HL-60 (cell line): ENCODE results near the gene RNF187.

ENCODE experiments used
- DNase-seq, 2 experiments: peaks; one replicate each; pipeline ENCODE4 v3.0.0-alpha.2; 2010 to 2020; ENCODE audit warnings: low read depth in 1 of 2, low spot score in 1 of 2
- H3K27ac ChIP-seq: fragments of 250-450 bp; sonication (Bioruptor Pico); replicated peaks from 2 replicates; pipeline ENCODE4 v1.5.1; 2020; ENCODE audit warnings: mild to moderate bottlenecking, moderate library complexity
- H3K27me3 ChIP-seq: fragments of 250-450 bp; sonication (Bioruptor Pico); 2 replicates; pipeline ENCODE4 v1.5.1; 2021; ENCODE audit warnings: mild to moderate bottlenecking, moderate library complexity; ENCODE audit not compliant: insufficient read depth, poor library complexity, severe bottlenecking
- H3K4me3 ChIP-seq: replicated peaks from 2 replicates; pipeline ENCODE4 v1.5.1; 2011; ENCODE audit warnings: mild to moderate bottlenecking, control low read depth, low read length; ENCODE audit not compliant: insufficient read depth
- GABPA ChIP-seq: IDR thresholded peaks from 2 replicates; pipeline ENCODE4 v1.6.1; 2012; ENCODE audit warnings: low read depth
- POLR2AphosphoS5 ChIP-seq: IDR thresholded peaks from 2 replicates; pipeline ENCODE4 v1.6.1; 2012; ENCODE audit warnings: low read depth
- SPI1 ChIP-seq: IDR thresholded peaks from 2 replicates; pipeline ENCODE4 v1.6.1; 2012; ENCODE audit warnings: low read depth, mild to moderate bottlenecking, borderline replicate concordance
- TF ChIP-seq, protein P1 (sequence below): IDR thresholded peaks from one replicate; pipeline ENCODE4 v1.5.1; 2011; ENCODE audit warnings: low read length, control low read depth, inconsistent platforms; ENCODE audit not compliant: insufficient read depth
- TF ChIP-seq, protein P2 (sequence below): IDR thresholded peaks from 2 replicates; pipeline ENCODE4 v1.6.1; 2012; ENCODE audit warnings: low read depth; ENCODE audit not compliant: insufficient replicate concordance

The RNF187 gene

DNA sequence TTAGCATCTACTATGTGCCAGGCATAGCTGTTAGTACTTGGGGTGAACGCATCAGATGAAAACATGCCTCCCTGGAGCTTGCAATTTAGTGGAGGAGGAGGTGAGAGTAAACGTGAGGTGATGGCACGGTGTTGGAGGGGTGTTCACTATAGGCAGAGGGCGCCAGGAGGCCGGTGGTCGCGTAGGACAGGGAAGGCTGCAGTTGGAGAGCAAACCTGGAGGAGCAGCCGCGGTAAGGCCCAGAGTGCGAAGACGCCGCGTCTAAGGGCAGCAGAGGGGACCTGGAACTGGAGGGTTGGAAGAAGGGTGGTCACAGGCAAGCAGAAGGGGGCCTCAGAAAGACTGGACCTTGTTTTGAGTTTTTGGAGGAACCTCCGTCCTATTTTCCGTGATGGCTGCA lies 40.3 kb upstream of the RNF187 start:
- Histone ChIP-seq H3K27me3 (peaks cover 43% of the 10 kb centered on the region), H3K4me3 (no peak overlapping the region), H3K27ac (no peak overlapping the region)
- no peak for TF ChIP-seq GABPA
- no peak for TF ChIP-seq POLR2AphosphoS5
- TF ChIP-seq, protein P1, sequence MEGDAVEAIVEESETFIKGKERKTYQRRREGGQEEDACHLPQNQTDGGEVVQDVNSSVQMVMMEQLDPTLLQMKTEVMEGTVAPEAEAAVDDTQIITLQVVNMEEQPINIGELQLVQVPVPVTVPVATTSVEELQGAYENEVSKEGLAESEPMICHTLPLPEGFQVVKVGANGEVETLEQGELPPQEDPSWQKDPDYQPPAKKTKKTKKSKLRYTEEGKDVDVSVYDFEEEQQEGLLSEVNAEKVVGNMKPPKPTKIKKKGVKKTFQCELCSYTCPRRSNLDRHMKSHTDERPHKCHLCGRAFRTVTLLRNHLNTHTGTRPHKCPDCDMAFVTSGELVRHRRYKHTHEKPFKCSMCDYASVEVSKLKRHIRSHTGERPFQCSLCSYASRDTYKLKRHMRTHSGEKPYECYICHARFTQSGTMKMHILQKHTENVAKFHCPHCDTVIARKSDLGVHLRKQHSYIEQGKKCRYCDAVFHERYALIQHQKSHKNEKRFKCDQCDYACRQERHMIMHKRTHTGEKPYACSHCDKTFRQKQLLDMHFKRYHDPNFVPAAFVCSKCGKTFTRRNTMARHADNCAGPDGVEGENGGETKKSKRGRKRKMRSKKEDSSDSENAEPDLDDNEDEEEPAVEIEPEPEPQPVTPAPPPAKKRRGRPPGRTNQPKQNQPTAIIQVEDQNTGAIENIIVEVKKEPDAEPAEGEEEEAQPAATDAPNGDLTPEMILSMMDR = no peak
- TF ChIP-seq, protein P2, sequence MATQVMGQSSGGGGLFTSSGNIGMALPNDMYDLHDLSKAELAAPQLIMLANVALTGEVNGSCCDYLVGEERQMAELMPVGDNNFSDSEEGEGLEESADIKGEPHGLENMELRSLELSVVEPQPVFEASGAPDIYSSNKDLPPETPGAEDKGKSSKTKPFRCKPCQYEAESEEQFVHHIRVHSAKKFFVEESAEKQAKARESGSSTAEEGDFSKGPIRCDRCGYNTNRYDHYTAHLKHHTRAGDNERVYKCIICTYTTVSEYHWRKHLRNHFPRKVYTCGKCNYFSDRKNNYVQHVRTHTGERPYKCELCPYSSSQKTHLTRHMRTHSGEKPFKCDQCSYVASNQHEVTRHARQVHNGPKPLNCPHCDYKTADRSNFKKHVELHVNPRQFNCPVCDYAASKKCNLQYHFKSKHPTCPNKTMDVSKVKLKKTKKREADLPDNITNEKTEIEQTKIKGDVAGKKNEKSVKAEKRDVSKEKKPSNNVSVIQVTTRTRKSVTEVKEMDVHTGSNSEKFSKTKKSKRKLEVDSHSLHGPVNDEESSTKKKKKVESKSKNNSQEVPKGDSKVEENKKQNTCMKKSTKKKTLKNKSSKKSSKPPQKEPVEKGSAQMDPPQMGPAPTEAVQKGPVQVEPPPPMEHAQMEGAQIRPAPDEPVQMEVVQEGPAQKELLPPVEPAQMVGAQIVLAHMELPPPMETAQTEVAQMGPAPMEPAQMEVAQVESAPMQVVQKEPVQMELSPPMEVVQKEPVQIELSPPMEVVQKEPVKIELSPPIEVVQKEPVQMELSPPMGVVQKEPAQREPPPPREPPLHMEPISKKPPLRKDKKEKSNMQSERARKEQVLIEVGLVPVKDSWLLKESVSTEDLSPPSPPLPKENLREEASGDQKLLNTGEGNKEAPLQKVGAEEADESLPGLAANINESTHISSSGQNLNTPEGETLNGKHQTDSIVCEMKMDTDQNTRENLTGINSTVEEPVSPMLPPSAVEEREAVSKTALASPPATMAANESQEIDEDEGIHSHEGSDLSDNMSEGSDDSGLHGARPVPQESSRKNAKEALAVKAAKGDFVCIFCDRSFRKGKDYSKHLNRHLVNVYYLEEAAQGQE = no peak
- TF ChIP-seq SPI1 = no peak
- DNase-seq = no peak

- Histone ChIP-seq H3K27me3 (peaks cover 37% of the 10 kb centered on the region), H3K4me3 (no peak overlapping the region), H3K27ac (no peak overlapping the region)
- DNase-seq = no peak
- no peak for TF ChIP-seq POLR2AphosphoS5
- TF ChIP-seq, protein P1 = no peak
- TF ChIP-seq, protein P2 = no peak
- TF ChIP-seq GABPA = no peak
- TF ChIP-seq SPI1 = no peak
Observed at GRCh38 chr1:228448372-228448771, 38.8 kb upstream of the RNF187 start.

DNA sequence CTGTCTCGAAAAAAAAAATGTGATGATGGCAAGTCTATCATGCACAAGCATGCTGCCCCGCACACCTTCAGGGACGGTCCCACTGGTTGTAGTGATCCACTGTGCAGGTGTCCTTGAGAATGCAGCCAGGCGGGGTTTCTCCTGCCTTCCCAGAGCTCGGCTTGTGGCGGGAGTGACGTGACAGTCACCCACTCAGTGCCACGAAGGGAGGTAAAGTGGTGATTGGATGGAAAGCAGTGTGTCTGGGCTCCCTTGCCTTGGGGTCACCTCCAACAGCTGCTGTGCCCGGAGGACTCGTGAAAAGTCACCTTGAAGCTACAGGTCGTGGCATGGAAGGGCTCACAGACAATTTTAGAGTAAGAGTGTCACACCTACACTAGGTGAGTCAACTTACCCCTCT lies 37.0 kb upstream of the RNF187 start:
- no peak overlapping the region for H3K4me3 ChIP-seq
- TF ChIP-seq, protein P2 = no peak
- TF ChIP-seq, protein P1 = no peak
- TF ChIP-seq SPI1 (no peak), POLR2AphosphoS5 (no peak), GABPA (no peak)
- no peak overlapping the region for H3K27ac ChIP-seq
- no peak for DNase-seq
- H3K27me3 ChIP-seq = peaks cover 26% of the 10 kb centered on the region
